CD4-positive, CD25-positive, alpha-beta regulatory T cell (primary cell): Measurements from ENCODE around the gene ABLIM3. TPM values are rescaled to one million over a fixed set of nuclear protein-coding genes. Genes with fewer than 3 reads are reported as not detected.

Experiments used
- ATAC-seq, 2 donors: fragments of 150-1000 bp; cut with Tn5 transposase; one replicate each; pipeline ENCODE4 v1.10.0; 2021; ENCODE audit warnings: low read depth in 2 of 2, moderate number of reproducible peaks in 2 of 2, moderate library complexity in 1 of 2
- DNase-seq, 3 donors: peaks; one replicate each; pipeline versions ENCODE4 v3.0.0 to v3.0.0-alpha.2; 2012 to 2022; ENCODE audit warnings: mixed read lengths in 1 of 3
- H3K27ac ChIP-seq: one replicate; pipeline ENCODE4 v1.7.0; 2013; ENCODE audit warnings: mild to moderate bottlenecking, low read length; ENCODE audit not compliant: insufficient read depth, poor library complexity, severe bottlenecking
- H3K27me3 ChIP-seq: one replicate; pipeline ENCODE4 v1.7.0; 2013; ENCODE audit warnings: low read length; ENCODE audit not compliant: control insufficient read depth, insufficient read depth
- H3K36me3 ChIP-seq: one replicate; pipeline ENCODE4 v1.7.0; 2013; ENCODE audit warnings: mild to moderate bottlenecking, low read length, moderate library complexity; ENCODE audit not compliant: control insufficient read depth, insufficient read depth
- H3K4me1 ChIP-seq: 2 replicates; pipeline ENCODE4 v1.7.0; 2013; ENCODE audit warnings: mild to moderate bottlenecking, low read length; ENCODE audit not compliant: insufficient read depth, control insufficient read depth, poor library complexity, severe bottlenecking
- H3K4me3 ChIP-seq: one replicate; pipeline ENCODE4 v1.7.0; 2013; ENCODE audit warnings: low read depth, mild to moderate bottlenecking, low read length, moderate library complexity
- H3K9me3 ChIP-seq, 2 experiments: 1 replicate in 1 of 2; 2 replicates in 1 of 2; pipeline ENCODE4 v1.7.0; 2013; ENCODE audit warnings: low read length in 2 of 2, mild to moderate bottlenecking in 1 of 2, moderate library complexity in 1 of 2; ENCODE audit not compliant: control insufficient read depth in 2 of 2
- H3K27ac Mint-ChIP-seq, 3 donors: one replicate each; pipeline ENCODE4 v1.8.0; 2020 to 2022; ENCODE audit warnings: mild to moderate bottlenecking in 3 of 3, mixed read lengths in 3 of 3, moderate library complexity in 2 of 3
- H3K27me3 Mint-ChIP-seq: one replicate; pipeline ENCODE4 v1.8.0; 2022; ENCODE audit warnings: mild to moderate bottlenecking, mixed read lengths
- H3K36me3 Mint-ChIP-seq: one replicate; pipeline ENCODE4 v1.8.0; 2020; ENCODE audit warnings: mixed read lengths
- H3K4me1 Mint-ChIP-seq, 4 donors: one replicate each; pipeline ENCODE4 v1.8.0; 2020 to 2022; ENCODE audit warnings: mixed read lengths in 4 of 4, mild to moderate bottlenecking in 1 of 4
- H3K4me3 Mint-ChIP-seq, 4 donors: one replicate each; pipeline ENCODE4 v1.8.0; 2020 to 2022; ENCODE audit warnings: mild to moderate bottlenecking in 4 of 4, mixed read lengths in 4 of 4, moderate library complexity in 3 of 4
- H3K9me3 Mint-ChIP-seq, 7 donors: one replicate each; pipeline ENCODE4 v1.8.0; 2020 to 2022; ENCODE audit warnings: mixed read lengths in 7 of 7, mild to moderate bottlenecking in 3 of 7, moderate library complexity in 2 of 7
- polyA plus RNA-seq, 4 donors: library from polyadenylated mRNA; unstranded; fragments of 300-500 nt; fragmentation: Illumina TruSeq; gene quantifications; one replicate each; pipeline ENCODE4 v1.2.3, GENCODE V29; 2021
- total RNA-seq: library from RNA; stranded (reverse); gene quantifications from one replicate; pipeline ENCODE4 v1.2.3, GENCODE V29; 2022

ABLIM3 gene
- total and polyA plus RNA-seq, 5 donors from 2014 or later = 0.29 to 1.8 (median 0.44) TPM; not detected in 2

GRCh38 chr5:149201121-149201637, 59.9 kb downstream of the ABLIM3 start:
- Mint-ChIP-seq H3K4me3 (no peak overlapping the region), H3K27me3 (no peaks in the 10 kb centered on the region), H3K27ac (no peak overlapping the region), H3K9me3 (no peaks in the 10 kb centered on the region), H3K36me3 (no peaks in the 10 kb centered on the region), H3K4me1 (no peaks in the 10 kb centered on the region)
- Histone ChIP-seq H3K4me1 (no peaks in the 10 kb centered on the region), H3K27ac (no peak overlapping the region), H3K36me3 (no peaks in the 10 kb centered on the region), H3K4me3 (no peak overlapping the region), H3K9me3 (no peaks in the 10 kb centered on the region), H3K27me3 (no peaks in the 10 kb centered on the region)
- ATAC-seq = no peak
- no peak for DNase-seq

DNA sequence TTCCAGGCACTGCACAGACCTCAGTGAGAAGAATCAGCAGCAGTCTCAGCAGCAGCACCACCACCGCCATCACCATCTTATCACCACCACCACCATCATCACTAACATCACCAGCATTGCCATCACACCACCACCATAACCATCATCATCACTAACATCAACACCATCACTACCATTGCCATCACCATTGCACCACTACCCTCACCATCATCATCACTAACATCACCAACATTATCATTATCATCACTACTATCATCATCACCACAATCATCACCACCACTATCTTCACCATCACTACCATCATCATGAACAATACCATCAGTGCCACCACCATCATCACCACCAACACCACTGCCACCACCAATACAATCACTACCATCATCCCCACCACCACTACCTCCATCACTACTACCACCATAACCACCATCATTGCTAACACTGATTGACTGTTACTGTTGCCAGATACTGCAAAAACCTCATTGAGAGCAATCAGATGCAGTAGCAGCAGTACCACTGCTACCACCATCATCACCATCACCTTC, 61.7 kb downstream of the ABLIM3 start:
- DNase-seq (no peak), ATAC-seq (no peak)
- no peaks in the 10 kb centered on the region for H3K27me3 ChIP-seq
- Mint-ChIP-seq H3K36me3 (no peaks in the 10 kb centered on the region), H3K4me3 (no peak overlapping the region), H3K4me1 (no peaks in the 10 kb centered on the region), H3K9me3 (no peaks in the 10 kb centered on the region), H3K27ac (no peak overlapping the region), H3K27me3 (no peaks in the 10 kb centered on the region)
- H3K9me3 ChIP-seq = no peaks in the 10 kb centered on the region
- H3K4me3 ChIP-seq = no peak overlapping the region
- no peaks in the 10 kb centered on the region for H3K36me3 ChIP-seq
- H3K4me1 ChIP-seq = no peaks in the 10 kb centered on the region
- H3K27ac ChIP-seq = no peak overlapping the region

- Histone ChIP-seq H3K27me3 (no peaks in the 10 kb centered on the region), H3K4me1 (no peaks in the 10 kb centered on the region), H3K4me3 (no peak overlapping the region), H3K36me3 (no peaks in the 10 kb centered on the region), H3K9me3 (no peaks in the 10 kb centered on the region), H3K27ac (no peak overlapping the region)
- Mint-ChIP-seq H3K4me3 (no peak overlapping the region), H3K4me1 (no peaks in the 10 kb centered on the region), H3K36me3 (no peaks in the 10 kb centered on the region), H3K27me3 (no peaks in the 10 kb centered on the region), H3K27ac (no peak overlapping the region), H3K9me3 (no peaks in the 10 kb centered on the region)
- no peak for ATAC-seq
- no peak for DNase-seq
These were observed 62.7 kb downstream of the ABLIM3 start for GRCh38 chr5:149203921-149204441.

DNA sequence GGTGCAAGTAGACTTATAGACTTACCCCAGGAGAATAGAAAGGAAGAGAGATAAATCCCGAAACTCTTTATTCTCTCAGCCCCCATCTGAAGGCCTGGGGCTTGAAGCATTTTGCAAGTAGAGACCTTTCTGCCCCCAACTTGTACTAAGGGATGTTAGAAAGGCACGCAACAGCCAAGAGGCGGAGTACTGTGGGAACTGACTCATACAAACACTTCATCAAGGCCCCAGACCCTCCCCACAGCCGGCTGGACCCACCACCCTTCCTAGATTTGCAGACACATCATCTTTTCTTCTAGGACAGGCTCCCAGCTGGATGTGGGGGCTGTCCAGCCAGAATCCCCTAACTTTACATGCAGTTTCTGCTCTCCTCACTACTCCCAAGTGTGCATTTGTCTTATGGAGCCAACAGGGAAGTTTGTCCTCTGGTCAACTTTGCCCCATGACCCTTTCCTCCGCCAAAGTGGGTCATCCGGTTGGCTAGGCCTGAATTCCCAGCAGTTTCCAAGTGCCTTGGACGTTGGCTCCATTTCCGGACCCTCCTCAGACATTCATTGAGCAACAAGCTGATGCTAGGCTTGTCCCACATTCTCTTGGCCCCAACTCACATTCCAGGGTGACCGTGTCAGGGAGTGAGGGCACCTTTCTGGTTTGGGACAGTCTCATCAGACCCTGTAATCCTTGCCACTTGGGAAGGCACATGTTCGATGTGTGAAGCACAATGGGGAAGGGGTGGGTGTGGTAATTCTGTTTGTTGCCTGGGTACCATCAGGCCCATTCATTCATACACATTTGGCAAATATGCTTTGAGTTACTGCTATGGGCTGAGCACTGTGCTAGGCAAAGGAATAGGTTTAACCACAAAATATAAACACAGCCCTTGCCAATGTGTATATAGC, 64.6 kb downstream of the ABLIM3 start:
- H3K36me3 ChIP-seq = no peaks in the 10 kb centered on the region
- H3K27ac Mint-ChIP-seq = no peak overlapping the region
- DNase-seq = no peak
- ATAC-seq = no peak
- H3K4me3 Mint-ChIP-seq = no peak overlapping the region
- no peak overlapping the region for H3K4me3 ChIP-seq
- H3K9me3 ChIP-seq = no peaks in the 10 kb centered on the region
- H3K9me3 Mint-ChIP-seq = no peaks in the 10 kb centered on the region
- H3K27me3 Mint-ChIP-seq = no peaks in the 10 kb centered on the region
- H3K27ac ChIP-seq = no peak overlapping the region
- no peaks in the 10 kb centered on the region for H3K4me1 Mint-ChIP-seq
- H3K27me3 ChIP-seq = no peaks in the 10 kb centered on the region
- no peaks in the 10 kb centered on the region for H3K36me3 Mint-ChIP-seq
- no peaks in the 10 kb centered on the region for H3K4me1 ChIP-seq

DNA sequence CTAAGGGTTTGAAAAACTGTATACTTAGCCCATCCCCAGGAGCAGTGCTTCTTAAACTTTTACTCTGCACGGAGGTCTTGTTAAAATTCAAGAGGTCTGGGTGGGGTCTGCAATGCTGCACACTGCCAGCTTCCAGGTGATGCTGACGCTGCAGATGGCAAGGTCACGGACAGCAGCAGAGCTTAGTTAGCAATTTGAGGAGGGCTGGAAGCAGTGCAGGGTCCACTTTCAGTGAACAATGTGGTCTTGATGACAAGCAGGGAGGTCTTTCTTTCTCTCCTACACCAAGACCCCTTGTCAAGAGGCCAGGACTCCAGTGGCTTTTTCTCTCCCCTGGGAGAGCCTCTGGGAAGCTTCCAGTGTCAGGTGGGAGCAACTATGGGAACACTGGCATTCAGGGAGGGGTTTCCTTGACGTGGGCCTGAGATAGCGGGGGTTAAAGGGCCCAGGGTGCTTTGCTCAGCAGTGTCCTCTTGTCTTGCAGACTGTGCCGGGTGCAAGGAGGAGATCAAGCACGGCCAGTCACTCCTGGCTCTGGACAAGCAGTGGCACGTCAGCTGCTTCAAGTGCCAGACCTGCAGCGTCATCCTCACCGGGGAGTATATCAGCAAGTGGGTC, 65.3 kb downstream of the ABLIM3 start:
- DNase-seq (no peak), ATAC-seq (no peak)
- Mint-ChIP-seq H3K27ac (no peak overlapping the region), H3K4me1 (peaks cover 0 to 4% (median 0%) of the 10 kb centered on the region in 4 donors), H3K36me3 (no peaks in the 10 kb centered on the region), H3K27me3 (no peaks in the 10 kb centered on the region), H3K4me3 (no peak overlapping the region), H3K9me3 (no peaks in the 10 kb centered on the region)
- Histone ChIP-seq H3K27me3 (no peaks in the 10 kb centered on the region), H3K9me3 (no peaks in the 10 kb centered on the region), H3K4me3 (no peak overlapping the region), H3K27ac (no peak overlapping the region), H3K36me3 (no peaks in the 10 kb centered on the region), H3K4me1 (no peaks in the 10 kb centered on the region)

- Histone ChIP-seq H3K36me3 (no peaks in the 10 kb centered on the region), H3K4me3 (no peak overlapping the region), H3K27ac (no peak overlapping the region), H3K27me3 (no peaks in the 10 kb centered on the region), H3K4me1 (no peaks in the 10 kb centered on the region), H3K9me3 (no peaks in the 10 kb centered on the region)
- no peak overlapping the region for H3K27ac Mint-ChIP-seq
- ATAC-seq = no peak
- H3K4me1 Mint-ChIP-seq = peaks cover 0 to 5% (median 2%) of the 10 kb centered on the region in 4 donors
- H3K27me3 Mint-ChIP-seq = no peaks in the 10 kb centered on the region
- no peak for DNase-seq
- H3K36me3 Mint-ChIP-seq = no peaks in the 10 kb centered on the region
- H3K9me3 Mint-ChIP-seq = no peaks in the 10 kb centered on the region
- no peak overlapping the region for H3K4me3 Mint-ChIP-seq
These were observed 66.5 kb downstream of the ABLIM3 start for GRCh38 chr5:149207831-149208230.

DNA sequence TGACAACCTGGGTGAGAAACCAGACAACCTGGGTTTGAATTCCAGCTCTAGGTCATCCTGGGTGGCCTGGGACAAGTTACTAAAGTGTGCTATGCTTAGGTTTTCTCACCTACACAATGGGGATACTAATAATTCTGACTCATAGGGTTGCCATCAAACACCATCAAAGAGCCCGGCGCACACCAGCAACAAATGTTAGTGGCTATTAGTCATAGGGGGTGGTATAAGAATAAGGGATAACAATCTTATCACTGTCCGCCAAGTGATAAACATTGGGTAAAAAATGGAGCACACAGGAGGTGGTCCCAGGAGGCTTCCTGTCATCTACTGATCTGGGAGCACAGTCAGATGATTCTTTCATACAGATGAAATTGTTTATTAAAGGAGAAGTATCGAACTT, 68.9 kb downstream of the ABLIM3 start:
- peaks cover 0 to 5% (median 2%) of the 10 kb centered on the region in 4 donors for H3K4me1 Mint-ChIP-seq
- H3K27me3 Mint-ChIP-seq = no peaks in the 10 kb centered on the region
- no peaks in the 10 kb centered on the region for H3K36me3 Mint-ChIP-seq
- Histone ChIP-seq H3K4me1 (no peaks in the 10 kb centered on the region), H3K9me3 (no peaks in the 10 kb centered on the region), H3K27me3 (no peaks in the 10 kb centered on the region), H3K36me3 (no peaks in the 10 kb centered on the region), H3K27ac (no peak overlapping the region), H3K4me3 (no peak overlapping the region)
- H3K27ac Mint-ChIP-seq = no peak overlapping the region
- H3K9me3 Mint-ChIP-seq = no peaks in the 10 kb centered on the region
- ATAC-seq (no peak), DNase-seq (no peak)
- H3K4me3 Mint-ChIP-seq = no peak overlapping the region
